ENCODE results near the gene MCRIP1.

MCRIP1 gene

DNA sequence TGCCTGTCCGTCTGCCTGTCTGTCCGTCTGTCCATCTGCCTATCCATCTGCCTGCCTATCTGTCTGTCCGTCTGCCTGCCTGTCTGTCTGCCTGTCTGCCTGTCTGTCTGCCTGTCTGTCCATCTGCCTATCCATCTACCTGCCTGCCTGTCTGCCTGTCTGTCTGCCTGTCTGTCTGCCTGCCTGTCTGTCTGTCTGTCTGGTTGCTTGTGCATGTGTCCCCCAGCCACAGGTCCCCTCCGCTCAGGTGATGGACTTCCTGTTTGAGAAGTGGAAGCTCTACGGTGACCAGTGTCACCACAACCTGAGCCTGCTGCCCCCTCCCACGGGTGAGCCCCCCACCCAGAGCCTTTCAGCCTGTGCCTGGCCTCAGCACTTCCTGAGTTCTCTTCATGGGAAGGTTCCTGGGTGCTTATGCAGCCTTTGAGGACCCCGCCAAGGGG lies 23.5 kb downstream of the MCRIP1 start:
- no peak for TF ChIP-seq YY1 (IDR thresholded peaks at IDR 0.05; ENCODE audit: low read depth)
- TF ChIP-seq, protein P1, sequence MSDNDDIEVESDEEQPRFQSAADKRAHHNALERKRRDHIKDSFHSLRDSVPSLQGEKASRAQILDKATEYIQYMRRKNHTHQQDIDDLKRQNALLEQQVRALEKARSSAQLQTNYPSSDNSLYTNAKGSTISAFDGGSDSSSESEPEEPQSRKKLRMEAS (IDR thresholded peaks at IDR 0.05), result no peak

DNA sequence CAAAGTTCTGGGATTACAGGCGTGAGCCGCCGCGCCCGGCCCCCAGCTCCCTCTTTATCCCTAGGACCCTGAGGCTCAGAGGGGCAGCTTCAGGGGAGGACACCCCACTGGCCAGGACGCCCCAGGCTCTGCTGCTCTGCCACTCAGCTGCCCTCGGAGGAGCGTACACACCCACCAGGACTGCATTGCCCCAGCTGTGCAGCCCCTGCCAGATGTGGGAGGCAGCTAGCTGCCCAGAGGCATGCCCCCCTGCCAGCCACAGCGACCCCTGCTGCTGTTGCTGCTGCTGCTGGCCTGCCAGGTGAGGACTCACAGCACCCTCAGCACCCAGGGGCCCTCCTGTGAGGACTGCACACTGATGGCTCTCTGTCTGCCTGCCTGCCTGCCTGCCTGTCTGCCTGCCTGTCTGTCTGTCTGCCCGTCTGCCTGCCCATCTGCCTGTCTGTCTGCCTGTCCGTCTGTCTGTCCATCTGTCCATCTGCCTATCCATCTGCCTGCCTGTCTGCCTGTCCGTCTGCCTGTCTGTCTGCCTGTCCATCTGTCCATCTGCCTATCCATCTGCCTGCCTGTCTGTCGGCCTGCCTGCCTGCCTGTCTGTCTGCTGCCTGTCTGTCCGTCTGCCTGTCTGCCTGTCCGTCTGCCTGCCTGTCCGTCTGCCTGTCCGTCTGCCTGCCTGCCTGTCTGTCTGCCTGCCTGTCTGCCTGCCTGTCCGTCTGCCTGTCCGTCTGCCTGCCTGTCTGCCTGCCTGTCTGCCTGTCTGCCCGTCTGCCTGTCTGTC lies 24.1 kb downstream of the MCRIP1 start:
- TF ChIP-seq, protein P2, sequence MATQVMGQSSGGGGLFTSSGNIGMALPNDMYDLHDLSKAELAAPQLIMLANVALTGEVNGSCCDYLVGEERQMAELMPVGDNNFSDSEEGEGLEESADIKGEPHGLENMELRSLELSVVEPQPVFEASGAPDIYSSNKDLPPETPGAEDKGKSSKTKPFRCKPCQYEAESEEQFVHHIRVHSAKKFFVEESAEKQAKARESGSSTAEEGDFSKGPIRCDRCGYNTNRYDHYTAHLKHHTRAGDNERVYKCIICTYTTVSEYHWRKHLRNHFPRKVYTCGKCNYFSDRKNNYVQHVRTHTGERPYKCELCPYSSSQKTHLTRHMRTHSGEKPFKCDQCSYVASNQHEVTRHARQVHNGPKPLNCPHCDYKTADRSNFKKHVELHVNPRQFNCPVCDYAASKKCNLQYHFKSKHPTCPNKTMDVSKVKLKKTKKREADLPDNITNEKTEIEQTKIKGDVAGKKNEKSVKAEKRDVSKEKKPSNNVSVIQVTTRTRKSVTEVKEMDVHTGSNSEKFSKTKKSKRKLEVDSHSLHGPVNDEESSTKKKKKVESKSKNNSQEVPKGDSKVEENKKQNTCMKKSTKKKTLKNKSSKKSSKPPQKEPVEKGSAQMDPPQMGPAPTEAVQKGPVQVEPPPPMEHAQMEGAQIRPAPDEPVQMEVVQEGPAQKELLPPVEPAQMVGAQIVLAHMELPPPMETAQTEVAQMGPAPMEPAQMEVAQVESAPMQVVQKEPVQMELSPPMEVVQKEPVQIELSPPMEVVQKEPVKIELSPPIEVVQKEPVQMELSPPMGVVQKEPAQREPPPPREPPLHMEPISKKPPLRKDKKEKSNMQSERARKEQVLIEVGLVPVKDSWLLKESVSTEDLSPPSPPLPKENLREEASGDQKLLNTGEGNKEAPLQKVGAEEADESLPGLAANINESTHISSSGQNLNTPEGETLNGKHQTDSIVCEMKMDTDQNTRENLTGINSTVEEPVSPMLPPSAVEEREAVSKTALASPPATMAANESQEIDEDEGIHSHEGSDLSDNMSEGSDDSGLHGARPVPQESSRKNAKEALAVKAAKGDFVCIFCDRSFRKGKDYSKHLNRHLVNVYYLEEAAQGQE (IDR thresholded peaks at IDR 0.05; ENCODE audit: low read depth), result no peak
- no peak for TF ChIP-seq TEAD4 (IDR thresholded peaks at IDR 0.05)
- TF ChIP-seq, protein P1 (IDR thresholded peaks at IDR 0.05), result no peak
- TF ChIP-seq EP300 (IDR thresholded peaks at IDR 0.05; ENCODE audit: borderline replicate concordance), result no peak
- no peak for TF ChIP-seq CEBPB (IDR thresholded peaks at IDR 0.05)
- no peak for TF ChIP-seq CREB1 (IDR thresholded peaks at IDR 0.05; ENCODE audit: low read depth)
- TF ChIP-seq ZBTB7A (IDR thresholded peaks at IDR 0.05; ENCODE audit: low read depth), result no peak
- TF ChIP-seq NFIC (IDR thresholded peaks at IDR 0.05), result no peak
- no peak for TF ChIP-seq TAF1 (IDR thresholded peaks at IDR 0.05; ENCODE audit: low read depth)
- TF ChIP-seq, protein P3, sequence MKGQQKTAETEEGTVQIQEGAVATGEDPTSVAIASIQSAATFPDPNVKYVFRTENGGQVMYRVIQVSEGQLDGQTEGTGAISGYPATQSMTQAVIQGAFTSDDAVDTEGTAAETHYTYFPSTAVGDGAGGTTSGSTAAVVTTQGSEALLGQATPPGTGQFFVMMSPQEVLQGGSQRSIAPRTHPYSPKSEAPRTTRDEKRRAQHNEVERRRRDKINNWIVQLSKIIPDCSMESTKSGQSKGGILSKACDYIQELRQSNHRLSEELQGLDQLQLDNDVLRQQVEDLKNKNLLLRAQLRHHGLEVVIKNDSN (IDR thresholded peaks at IDR 0.05), result no peak
- TF ChIP-seq YY1 (IDR thresholded peaks at IDR 0.05; ENCODE audit: low read depth), result no peak
- no peak for TF ChIP-seq FOXM1 (IDR thresholded peaks at IDR 0.05; ENCODE audit: borderline replicate concordance, low read depth)
- no peak for TF ChIP-seq TCF12 (IDR thresholded peaks at IDR 0.05; ENCODE audit: low read depth)

DNA sequence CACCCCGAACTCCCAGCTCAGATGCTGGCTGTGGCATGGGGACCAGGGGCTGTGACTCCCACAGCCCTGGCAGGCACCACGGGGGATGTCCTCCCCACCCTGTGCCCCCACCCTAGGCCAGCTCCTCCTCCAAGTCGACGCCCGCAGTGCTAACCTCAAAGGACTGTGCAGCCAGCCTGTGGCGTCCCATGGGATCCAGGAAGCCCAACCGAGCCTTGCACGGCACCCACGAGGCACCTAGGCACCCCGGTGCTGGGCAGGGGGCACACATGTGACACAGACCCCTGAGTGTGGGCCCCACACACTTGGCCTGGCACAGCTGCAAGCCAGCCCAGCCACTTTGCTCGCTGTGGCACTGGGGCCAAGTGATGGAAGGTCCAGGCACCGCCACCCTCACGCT lies 25.3 kb downstream of the MCRIP1 start:
- TF ChIP-seq TAF1 (IDR thresholded peaks at IDR 0.05; ENCODE audit: low read depth) (no peak), TEAD4 (IDR thresholded peaks at IDR 0.05) (no peak), YY1 (IDR thresholded peaks at IDR 0.05; ENCODE audit: low read depth) (no peak), EGR1 (IDR thresholded peaks at IDR 0.05) (no peak)
- TF ChIP-seq, protein P3 (IDR thresholded peaks at IDR 0.05), result no peak

DNA sequence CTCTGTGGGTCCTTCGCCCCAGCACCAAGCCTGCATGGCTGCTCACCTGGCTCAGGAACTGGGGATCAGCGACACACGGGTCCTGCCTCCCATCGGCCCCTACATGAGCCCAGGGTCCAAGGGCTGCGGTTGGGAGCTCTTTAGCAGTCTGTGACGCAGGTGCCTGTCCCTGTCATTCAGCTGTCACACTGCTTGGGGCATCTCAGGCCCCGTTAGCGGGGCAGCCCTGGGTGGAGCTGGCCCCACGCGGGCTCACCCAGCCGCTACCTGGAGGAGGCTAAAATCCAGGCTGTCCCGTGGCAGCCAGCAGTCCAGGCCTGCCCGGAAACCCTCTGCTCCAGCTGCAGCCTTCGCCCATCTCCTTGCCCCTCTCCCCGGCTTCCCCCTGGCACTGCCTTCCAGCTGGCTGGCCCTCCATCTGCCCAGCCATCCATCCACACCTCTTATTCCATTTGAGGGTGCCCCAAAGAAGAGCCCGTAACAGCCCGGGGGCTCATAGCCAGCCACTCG lies 25.8 kb downstream of the MCRIP1 start:
- TF ChIP-seq EGR1 (IDR thresholded peaks at IDR 0.05) (no peak), EP300 (IDR thresholded peaks at IDR 0.05; ENCODE audit: borderline replicate concordance) (no peak), YY1 (IDR thresholded peaks at IDR 0.05; ENCODE audit: low read depth) (no peak), CREB1 (IDR thresholded peaks at IDR 0.05; ENCODE audit: low read depth) (no peak), RAD21 (IDR thresholded peaks at IDR 0.05; ENCODE audit: low read depth) (no peak), NFIC (IDR thresholded peaks at IDR 0.05) (no peak), TEAD4 (IDR thresholded peaks at IDR 0.05) (no peak), TCF12 (IDR thresholded peaks at IDR 0.05; ENCODE audit: low read depth) (no peak), FOXM1 (IDR thresholded peaks at IDR 0.05; ENCODE audit: borderline replicate concordance, low read depth) (no peak), TAF1 (IDR thresholded peaks at IDR 0.05; ENCODE audit: low read depth) (no peak), ZBTB7A (IDR thresholded peaks at IDR 0.05; ENCODE audit: low read depth) (no peak)
- TF ChIP-seq, protein P1 (IDR thresholded peaks at IDR 0.05), result no peak
- TF ChIP-seq, protein P3 (IDR thresholded peaks at IDR 0.05), result no peak

DNA sequence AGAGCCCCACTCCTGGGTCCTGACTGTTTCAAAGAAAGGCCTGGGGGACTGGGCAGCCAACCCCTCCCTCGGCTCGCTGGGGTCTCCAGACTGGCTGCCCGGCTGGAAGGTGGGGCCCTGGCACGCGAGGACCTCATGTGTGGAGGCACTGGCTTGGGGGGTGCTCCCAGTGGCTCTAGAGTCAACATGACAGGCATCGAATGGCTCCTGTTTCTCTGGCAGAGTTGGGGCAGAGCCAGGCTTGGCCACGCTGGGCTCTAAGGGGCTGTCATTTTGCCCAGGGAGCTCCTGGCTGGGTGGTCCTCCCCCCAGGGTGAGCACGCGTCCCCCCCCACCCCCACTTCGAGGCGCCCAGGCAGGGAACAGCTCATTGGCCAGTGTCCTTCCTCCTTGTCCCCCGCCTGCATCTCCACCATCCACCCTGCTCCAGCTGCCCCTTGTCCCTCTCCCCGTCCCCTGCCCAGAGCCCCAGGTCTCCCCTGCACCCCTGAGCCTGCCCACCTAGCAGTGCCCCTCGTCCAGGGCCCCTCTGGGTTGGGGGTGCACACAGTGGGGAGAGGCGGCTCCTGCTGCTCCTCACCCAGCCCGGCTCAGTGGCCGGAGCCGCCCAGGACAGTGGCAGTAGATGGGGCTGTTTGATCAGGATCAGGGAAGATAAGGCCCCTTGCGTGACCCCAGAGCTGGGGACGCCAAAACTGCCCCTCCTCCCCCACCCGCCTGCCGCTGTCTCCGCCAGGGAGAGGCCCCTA lies 26.5 kb downstream of the MCRIP1 start:
- TF ChIP-seq TCF12 (IDR thresholded peaks at IDR 0.05; ENCODE audit: low read depth), result no peak
- TF ChIP-seq FOXM1 (IDR thresholded peaks at IDR 0.05; ENCODE audit: borderline replicate concordance, low read depth), result no peak
- no peak for TF ChIP-seq CEBPB (IDR thresholded peaks at IDR 0.05)
- TF ChIP-seq, protein P2 (IDR thresholded peaks at IDR 0.05; ENCODE audit: low read depth), result no peak
- TF ChIP-seq CREB1 (IDR thresholded peaks at IDR 0.05; ENCODE audit: low read depth), result no peak
- TF ChIP-seq, protein P1 (IDR thresholded peaks at IDR 0.05), result no peak
- TF ChIP-seq RAD21 (IDR thresholded peaks at IDR 0.05; ENCODE audit: low read depth), result no peak
- TF ChIP-seq TEAD4 (IDR thresholded peaks at IDR 0.05), result no peak
- no peak for TF ChIP-seq TAF1 (IDR thresholded peaks at IDR 0.05; ENCODE audit: low read depth)
- TF ChIP-seq EGR1 (IDR thresholded peaks at IDR 0.05), result no peak
- no peak for TF ChIP-seq NFIC (IDR thresholded peaks at IDR 0.05)
- TF ChIP-seq EP300 (IDR thresholded peaks at IDR 0.05; ENCODE audit: borderline replicate concordance), result no peak
- no peak for TF ChIP-seq ZBTB7A (IDR thresholded peaks at IDR 0.05; ENCODE audit: low read depth)

Measured in Ishikawa (cell line).